ENCODE data around the gene CRYBB2. TPM values are rescaled to one million over a fixed set of nuclear protein-coding genes. Genes with fewer than 3 reads are reported as not detected.
"Not testable (repeated sequence)": the region's sequence is repeated elsewhere in the genome, so short reads cannot be mapped to it uniquely, and the experiment has no call there.

The CRYBB2 gene
- total RNA-seq, 1 donor, result not detected

- no peak overlapping the region for H3K4me3 ChIP-seq (ENCODE audit: low read depth, low read length)
- DNase-seq (ENCODE audit: low read depth), result no peak
- TF ChIP-seq CTCF (IDR thresholded peaks at IDR 0.05; ENCODE audit: insufficient read depth, low read depth, low read length), result no peak
Observed at GRCh38 chr22:25176799-25177198, 42.6 kb upstream of the CRYBB2 start.

DNA sequence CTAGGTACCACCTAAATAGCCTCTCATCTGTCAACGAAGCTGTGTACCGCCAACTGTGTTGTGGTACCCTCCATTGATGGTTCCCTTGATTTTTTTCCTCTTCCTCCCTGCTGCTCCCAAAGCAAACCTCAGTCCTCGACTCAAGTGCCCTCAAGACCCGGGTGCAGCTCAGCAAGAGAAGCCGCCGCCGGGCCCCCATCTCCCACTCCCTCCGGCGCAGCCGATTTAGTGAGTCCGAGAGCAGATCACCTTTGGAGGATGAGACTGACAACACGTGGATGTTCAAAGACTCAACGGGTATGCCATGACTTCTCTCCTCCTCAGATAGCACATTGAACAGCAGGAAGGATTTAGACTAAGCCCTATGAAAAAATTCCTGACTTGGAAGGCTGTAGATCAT lies 42.2 kb upstream of the CRYBB2 start:
- no peak for DNase-seq (ENCODE audit: low read depth)
- TF ChIP-seq CTCF (IDR thresholded peaks at IDR 0.05; ENCODE audit: insufficient read depth, low read depth, low read length), result no peak
- H3K4me3 ChIP-seq (ENCODE audit: low read depth, low read length), result no peak overlapping the region

- no peak overlapping the region for H3K4me3 ChIP-seq (ENCODE audit: low read depth, low read length)
- DNase-seq (ENCODE audit: low read depth), result no peak
- no peak for TF ChIP-seq CTCF (IDR thresholded peaks at IDR 0.05; ENCODE audit: insufficient read depth, low read depth, low read length)
Observed at GRCh38 chr22:25177895-25178294, 41.5 kb upstream of the CRYBB2 start.

DNA sequence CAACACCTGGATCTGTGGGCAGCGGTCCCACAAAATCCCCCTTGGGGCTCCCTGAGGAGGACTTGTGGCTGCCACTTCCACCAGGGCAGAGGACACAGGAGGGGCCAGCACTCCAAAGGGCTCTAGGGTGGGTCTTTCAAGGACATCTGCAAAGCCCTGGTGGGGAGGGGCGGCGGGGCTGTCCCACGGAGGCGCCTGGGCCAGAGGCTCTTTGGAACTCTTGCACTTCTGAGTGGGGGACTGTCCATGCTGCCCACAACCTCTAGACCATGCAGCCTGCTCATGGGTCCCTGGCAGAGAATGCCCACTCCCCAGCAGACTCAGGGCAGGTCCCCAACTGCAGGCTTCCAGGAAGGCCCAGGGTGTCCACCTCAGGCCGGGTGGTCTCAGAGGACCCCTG lies 41.1 kb upstream of the CRYBB2 start:
- DNase-seq (ENCODE audit: low read depth); H3K4me3 ChIP-seq (ENCODE audit: low read depth, low read length): not testable (repeated sequence)

DNA sequence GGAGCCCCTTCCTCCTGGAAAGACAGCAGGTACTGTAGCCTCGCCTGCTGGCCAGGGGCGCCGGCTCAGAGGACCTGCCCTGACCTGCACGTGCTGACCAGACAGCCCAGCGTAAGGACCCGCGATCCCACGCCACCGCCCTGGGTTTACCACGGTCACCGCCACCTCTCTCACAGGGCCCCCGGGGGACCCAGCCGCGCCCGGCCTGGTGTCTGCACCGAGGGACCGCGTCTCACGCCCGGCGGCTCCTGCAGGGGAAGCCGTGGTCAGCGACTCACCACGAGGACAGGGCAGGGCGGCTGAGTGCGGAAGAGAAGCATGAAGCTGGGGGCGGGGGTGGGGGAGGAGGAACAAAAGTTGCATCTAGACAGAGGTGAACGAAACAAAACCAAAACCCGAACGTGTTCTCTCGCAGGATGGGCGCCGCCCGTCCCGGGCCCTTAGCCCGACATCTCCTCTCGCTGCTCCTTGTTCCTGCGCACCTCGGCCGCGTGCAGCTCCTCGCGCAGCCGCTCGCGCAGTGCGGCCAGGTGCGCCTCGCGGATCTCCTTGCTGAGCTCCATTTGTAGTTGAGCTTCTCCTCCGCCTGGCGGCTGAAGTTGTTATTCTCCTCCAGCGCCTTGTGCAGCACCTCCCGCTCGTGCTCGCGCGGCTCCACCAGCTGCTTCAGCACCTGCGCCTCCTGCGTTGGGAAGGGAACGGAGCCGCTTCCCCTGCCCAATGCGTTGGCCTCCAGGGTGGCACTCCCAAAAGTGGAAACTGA lies 40.4 kb upstream of the CRYBB2 start:
- H3K4me3 ChIP-seq (ENCODE audit: low read depth, low read length); DNase-seq (ENCODE audit: low read depth): not testable (repeated sequence)

DNA sequence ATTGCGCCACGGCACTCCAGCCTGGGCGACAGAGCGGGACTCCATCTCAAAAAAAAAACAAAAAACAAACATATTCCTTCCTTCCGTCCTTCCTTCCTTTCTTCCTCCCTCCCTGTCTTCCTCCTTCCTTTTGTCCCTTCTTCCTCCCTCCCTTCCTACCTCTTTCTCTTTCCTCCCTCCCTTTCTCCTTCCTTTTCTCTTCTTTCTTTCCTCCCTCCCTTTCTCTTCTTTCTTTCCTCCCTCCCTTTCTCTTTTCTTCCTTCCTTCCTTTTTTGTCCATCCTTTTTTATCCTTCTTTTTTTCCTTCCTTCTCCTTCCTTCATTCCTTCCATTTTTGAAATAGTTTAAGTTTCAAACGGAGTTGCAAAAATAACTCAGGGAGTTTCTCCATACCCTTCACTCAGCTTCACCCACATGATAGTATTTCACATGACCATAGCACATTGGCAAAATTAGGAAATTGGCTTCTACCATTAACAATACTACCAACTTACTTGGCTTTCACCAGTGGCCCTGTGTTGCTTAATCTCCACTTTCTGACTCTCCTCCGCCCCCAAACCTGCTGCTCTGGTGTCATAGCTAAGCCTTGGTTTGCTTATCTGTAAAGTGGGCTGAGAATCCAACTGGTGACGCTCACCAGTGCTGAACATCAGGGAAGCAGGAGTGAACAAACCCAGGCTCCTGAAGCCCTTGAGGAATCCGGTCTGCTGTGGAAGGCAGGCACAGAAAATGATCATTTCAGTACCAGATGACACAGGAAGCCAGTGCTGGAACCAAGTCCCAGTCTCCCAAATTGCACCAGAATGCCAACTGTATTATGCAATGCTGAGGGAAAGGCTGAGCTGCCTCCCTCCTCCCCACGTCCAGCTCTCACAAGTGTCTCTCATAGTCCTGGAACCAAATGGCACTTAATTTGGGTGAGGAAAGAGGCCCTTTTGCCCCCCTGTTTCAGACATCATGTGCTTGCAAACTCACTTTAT lies 37.0 kb upstream of the CRYBB2 start:
- TF ChIP-seq CTCF (IDR thresholded peaks at IDR 0.05; ENCODE audit: insufficient read depth, low read depth, low read length), result no peak
- no peak overlapping the region for H3K4me3 ChIP-seq (ENCODE audit: low read depth, low read length)
- DNase-seq (ENCODE audit: low read depth), result no peak

DNA sequence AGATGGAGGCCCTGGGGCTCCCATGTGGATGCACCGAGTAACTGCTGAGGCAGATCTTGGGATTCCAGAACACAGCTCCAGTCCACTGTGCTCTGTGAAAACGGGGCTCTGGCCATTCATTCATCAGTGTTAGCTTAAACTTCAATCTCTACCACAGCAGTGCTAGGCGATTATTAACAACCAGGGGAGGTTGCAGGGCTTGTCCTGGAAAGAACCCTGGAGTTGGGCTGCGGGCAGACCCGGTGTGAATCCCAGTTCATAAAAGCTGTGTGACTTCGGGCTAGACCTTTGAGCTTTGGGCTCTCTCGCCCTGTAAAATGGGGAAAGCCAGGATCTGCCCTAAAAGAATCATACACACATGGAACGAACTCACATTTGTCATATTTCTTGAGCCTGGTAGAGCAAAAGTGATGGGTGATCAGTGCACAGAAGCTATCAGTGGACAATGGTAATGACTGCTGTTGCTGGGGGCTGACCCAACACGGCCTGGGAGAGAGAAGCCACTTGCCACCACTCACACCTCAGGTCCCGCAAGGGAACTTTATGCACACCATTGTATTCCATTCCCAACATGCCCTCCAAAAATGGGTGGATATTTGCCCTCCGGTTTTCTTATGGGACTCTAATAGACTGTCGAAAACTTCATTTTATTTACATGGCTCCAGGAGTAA lies 35.4 kb upstream of the CRYBB2 start:
- no peak overlapping the region for H3K4me3 ChIP-seq (ENCODE audit: low read depth, low read length)
- TF ChIP-seq CTCF (IDR thresholded peaks at IDR 0.05; ENCODE audit: insufficient read depth, low read depth, low read length), result no peak
- no peak for DNase-seq (ENCODE audit: low read depth)

Data from fibroblast of villous mesenchyme (primary cell).